GOT3 (cell line): ENCODE measurements around the gene AMBRA1.

Source experiments
- DNase-seq: peaks from one replicate; lab custom pipeline; 2025; ENCODE audit warnings: mixed read lengths; lab: John Stamatoyannopoulos, UW

The AMBRA1 gene

DNA sequence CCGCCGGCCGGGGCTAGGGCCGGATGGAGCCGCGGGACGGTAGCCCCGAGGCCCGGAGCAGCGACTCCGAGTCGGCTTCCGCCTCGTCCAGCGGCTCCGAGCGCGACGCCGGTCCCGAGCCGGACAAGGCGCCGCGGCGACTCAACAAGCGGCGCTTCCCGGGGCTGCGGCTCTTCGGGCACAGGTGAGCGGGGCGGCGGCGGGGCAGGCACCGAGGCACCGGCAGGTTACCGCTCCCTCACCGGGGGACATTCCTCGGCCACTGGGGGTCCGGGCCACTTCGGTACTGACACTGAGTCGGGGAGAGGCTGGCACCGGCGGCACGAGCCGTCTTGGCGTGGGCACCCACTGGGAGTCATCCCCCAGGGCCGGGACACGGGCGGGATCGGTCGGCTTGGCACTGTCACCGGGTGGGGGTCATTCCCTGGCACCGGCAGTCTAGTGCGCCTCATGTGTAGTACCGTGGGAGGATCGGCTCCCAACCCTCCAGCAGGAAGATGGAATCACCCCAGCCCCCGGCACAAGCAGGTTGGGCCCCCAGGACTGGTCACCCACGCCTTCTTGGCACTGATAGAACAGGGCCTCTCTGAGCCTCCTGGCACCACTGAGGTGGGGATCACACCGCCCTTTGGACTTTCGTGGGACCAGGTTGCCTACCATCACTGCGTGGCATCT lies 246.0 kb downstream of the AMBRA1 start:
- no peak for DNase-seq

DNA sequence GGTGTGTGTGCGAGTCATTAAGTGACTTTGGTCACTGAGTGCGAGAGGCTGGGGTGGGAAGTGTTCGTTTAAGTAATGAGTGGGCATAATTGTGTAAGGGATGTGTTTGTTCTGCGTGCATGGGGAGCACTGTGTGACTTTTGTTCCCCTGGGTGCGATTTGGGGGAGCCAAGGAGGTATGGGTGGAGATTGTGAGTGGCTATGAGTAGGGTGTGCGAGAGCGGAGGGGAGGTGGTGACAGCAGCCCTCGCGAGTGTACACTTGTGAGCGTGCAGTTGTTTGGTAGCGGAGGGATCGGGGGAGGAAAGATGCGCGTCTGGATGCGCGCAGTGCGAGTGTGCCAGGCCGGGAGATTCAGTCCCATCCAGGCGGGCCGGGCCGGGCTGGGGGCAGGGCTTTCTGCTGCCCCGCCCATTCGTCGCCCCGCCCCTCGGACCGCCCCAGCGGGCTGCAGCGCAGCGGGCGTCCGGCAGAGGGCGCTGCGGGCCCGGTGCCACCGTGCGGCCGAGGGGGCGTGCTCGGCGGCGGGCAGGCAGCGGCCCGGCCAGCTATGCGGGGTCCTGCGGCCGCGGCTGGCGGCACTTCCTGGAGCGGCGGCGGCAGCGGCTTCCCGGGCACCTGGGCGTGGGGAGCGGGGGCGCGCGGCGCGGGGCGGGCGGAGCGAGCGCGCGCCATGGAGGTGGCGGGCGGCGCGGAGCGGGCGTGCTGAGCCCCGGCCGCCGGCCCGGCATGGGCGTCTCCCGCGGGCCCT lies 246.8 kb downstream of the AMBRA1 start, which contains the start of gene DGKZ:
DGKZ (plus strand) TSS at position 578 of the 751 bp plus-strand sequence. CDS start 197 bp downstream, outside the sequence.
- DNase-seq: peak; percentile 79
